ENCODE measurements around the gene NRAS. TPM values are rescaled to one million over a fixed set of nuclear protein-coding genes. Genes with fewer than 3 reads are reported as not detected.

Gene NRAS
- total RNA-seq, 1 experiment from 2014 or later, result 48.0 TPM

GRCh38 chr1:114720492-114720891 lies 3.9 kb upstream of the NRAS start:
- Histone ChIP-seq H3K4me2 (ENCODE audit: low read length) (no peak overlapping the region), H3K9me3 (ENCODE audit: control insufficient read depth in 1 of 2, insufficient read depth in 1 of 2, low read depth in 1 of 2, low read length in 2 of 2) (no peaks in the 10 kb centered on the region), H3K9me2 (ENCODE audit: insufficient read depth) (no peaks in the 10 kb centered on the region), H3K4me3 (replicated peaks in 1 of 2; ENCODE audit: low read depth in 1 of 2, low read length in 2 of 2) (no peak overlapping the region), H3K27me3 (ENCODE audit: insufficient read depth, low read length) (no peaks in the 10 kb centered on the region), H3K9ac (ENCODE audit: low read length) (no peak overlapping the region), H2AFZ (ENCODE audit: low read depth, low read length, poor library complexity, severe bottlenecking) (no peak overlapping the region), H3K36me3 (ENCODE audit: control insufficient read depth in 1 of 2, insufficient read depth in 2 of 2, low read length in 2 of 2) (peaks cover 56 to 64% of the 10 kb centered on the region in 2 experiments), H3K27ac (ENCODE audit: low read depth, low read length) (no peak overlapping the region), H3K79me2 (ENCODE audit: insufficient read depth, low read length) (peaks cover 45% of the 10 kb centered on the region), H3K4me1 (ENCODE audit: control insufficient read depth in 1 of 2, insufficient read depth in 2 of 2, low read length in 2 of 2) (peaks cover 0 to 9% of the 10 kb centered on the region in 2 experiments; a peak in 2 of 4 replicates), H4K20me1 (ENCODE audit: insufficient read depth) (no peaks in the 10 kb centered on the region; the same call in 1 of the 2 replicates)
- ChIA-PET RAD21 (ENCODE audit: low non-redundant PET in 1 of 2, low total read pairs in 2 of 2, uncharacterized antibody in 2 of 2, unreplicated experiment in 2 of 2) (no interaction called here), POLR2A (no interaction called here), CTCF (no interaction called here)
- no TSS peak for BruUV-seq (replicated peaks)
- intact Hi-C loops (cut with micrococcal nuclease), result no loop called here
- no peak for DNase-seq (ENCODE audit: low read depth, low spot score)
- no peak for ATAC-seq
- TF ChIP-seq EZH2 (IDR thresholded peaks at IDR 0.05) (no peak), FOSL1 (IDR thresholded peaks at IDR 0.05; ENCODE audit: low read depth) (no peak), SP1 (IDR thresholded peaks at IDR 0.05; ENCODE audit: low read depth) (no peak), SRF (IDR thresholded peaks at IDR 0.05; ENCODE audit: low read depth) (no peak)
- TF ChIP-seq, protein P1, sequence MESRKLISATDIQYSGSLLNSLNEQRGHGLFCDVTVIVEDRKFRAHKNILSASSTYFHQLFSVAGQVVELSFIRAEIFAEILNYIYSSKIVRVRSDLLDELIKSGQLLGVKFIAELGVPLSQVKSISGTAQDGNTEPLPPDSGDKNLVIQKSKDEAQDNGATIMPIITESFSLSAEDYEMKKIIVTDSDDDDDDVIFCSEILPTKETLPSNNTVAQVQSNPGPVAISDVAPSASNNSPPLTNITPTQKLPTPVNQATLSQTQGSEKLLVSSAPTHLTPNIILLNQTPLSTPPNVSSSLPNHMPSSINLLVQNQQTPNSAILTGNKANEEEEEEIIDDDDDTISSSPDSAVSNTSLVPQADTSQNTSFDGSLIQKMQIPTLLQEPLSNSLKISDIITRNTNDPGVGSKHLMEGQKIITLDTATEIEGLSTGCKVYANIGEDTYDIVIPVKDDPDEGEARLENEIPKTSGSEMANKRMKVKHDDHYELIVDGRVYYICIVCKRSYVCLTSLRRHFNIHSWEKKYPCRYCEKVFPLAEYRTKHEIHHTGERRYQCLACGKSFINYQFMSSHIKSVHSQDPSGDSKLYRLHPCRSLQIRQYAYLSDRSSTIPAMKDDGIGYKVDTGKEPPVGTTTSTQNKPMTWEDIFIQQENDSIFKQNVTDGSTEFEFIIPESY (IDR thresholded peaks at IDR 0.05; ENCODE audit: extremely low read depth, insufficient replicate concordance, low read length), result no peak
- TF ChIP-seq, protein P2, sequence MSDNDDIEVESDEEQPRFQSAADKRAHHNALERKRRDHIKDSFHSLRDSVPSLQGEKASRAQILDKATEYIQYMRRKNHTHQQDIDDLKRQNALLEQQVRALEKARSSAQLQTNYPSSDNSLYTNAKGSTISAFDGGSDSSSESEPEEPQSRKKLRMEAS (IDR thresholded peaks at IDR 0.05), result no peak

GRCh38 chr1:114719424-114719787 lies 2.8 kb upstream of the NRAS start:
- peaks cover 47 to 54% of the 10 kb centered on the region in 2 experiments for H3K36me3 ChIP-seq (ENCODE audit: control insufficient read depth in 1 of 2, insufficient read depth in 2 of 2, low read length in 2 of 2)
- RAD21 ChIA-PET (ENCODE audit: low non-redundant PET in 1 of 2, low total read pairs in 2 of 2, uncharacterized antibody in 2 of 2, unreplicated experiment in 2 of 2), result no interaction called here
- BruUV-seq (replicated peaks), result no TSS peak
- no peak for TF ChIP-seq EZH2phosphoT487 (IDR thresholded peaks at IDR 0.05; ENCODE audit: borderline replicate concordance)
- TF ChIP-seq POLR2A (IDR thresholded peaks at IDR 0.05; ENCODE audit: borderline replicate concordance, extremely low read depth, insufficient read depth, insufficient read length), result no peak
- no peak for TF ChIP-seq EGR1 (IDR thresholded peaks at IDR 0.05; ENCODE audit: low read depth)
- TF ChIP-seq CBX3 (IDR thresholded peaks at IDR 0.05; ENCODE audit: low read depth), result no peak
- no peak for TF ChIP-seq SRF (IDR thresholded peaks at IDR 0.05; ENCODE audit: low read depth)
- TF ChIP-seq CTCF (IDR thresholded peaks at IDR 0.05 in 2 of 3, conservative IDR thresholded peaks at IDR 0.05 in 1 of 3; ENCODE audit: borderline replicate concordance in 1 of 3, insufficient read depth in 1 of 3, low read depth in 2 of 3, low read length in 2 of 3), result no peak
- no peak for TF ChIP-seq ELF1 (IDR thresholded peaks at IDR 0.05; ENCODE audit: borderline replicate concordance, low read depth)
- TF ChIP-seq REST (IDR thresholded peaks at IDR 0.05; ENCODE audit: low read depth), result no peak

More at GRCh38 chr1:114719424-114719787, 2.8 kb upstream of the NRAS start:
- H4K20me1 ChIP-seq (ENCODE audit: insufficient read depth), result no peaks in the 10 kb centered on the region; the same call in 1 of the 2 replicates
- H2AFZ ChIP-seq (ENCODE audit: low read depth, low read length, poor library complexity, severe bottlenecking), result no peak overlapping the region
- intact Hi-C loops (cut with micrococcal nuclease), result loop anchor here (5.0 kb wide), 1 partner anchor 137 kb away; the partner anchor contains the start of gene BCAS2
- DNase-seq (ENCODE audit: low read depth, low spot score), result no peak
- H3K9me3 ChIP-seq (ENCODE audit: control insufficient read depth in 1 of 2, insufficient read depth in 1 of 2, low read depth in 1 of 2, low read length in 2 of 2), result no peaks in the 10 kb centered on the region
- H3K9me2 ChIP-seq (ENCODE audit: insufficient read depth), result no peaks in the 10 kb centered on the region
- H3K4me2 ChIP-seq (ENCODE audit: low read length), result no peak overlapping the region
- H3K79me2 ChIP-seq (ENCODE audit: insufficient read depth, low read length), result peaks cover 47% of the 10 kb centered on the region
- ATAC-seq, result no peak
- H3K27me3 ChIP-seq (ENCODE audit: insufficient read depth, low read length), result no peaks in the 10 kb centered on the region
- CTCF ChIA-PET, result no interaction called here
- POLR2A ChIA-PET, result no interaction called here
- no peak overlapping the region for H3K4me3 ChIP-seq (replicated peaks in 1 of 2; ENCODE audit: low read depth in 1 of 2, low read length in 2 of 2)
- no peak overlapping the region for H3K9ac ChIP-seq (ENCODE audit: low read length)
- no peak overlapping the region for H3K27ac ChIP-seq (ENCODE audit: low read depth, low read length)
- H3K4me1 ChIP-seq (ENCODE audit: control insufficient read depth in 1 of 2, insufficient read depth in 2 of 2, low read length in 2 of 2), result peaks cover 0 to 12% of the 10 kb centered on the region in 2 experiments; a peak in 2 of 4 replicates
